ENCODE results near the gene FCN1. TPM values are rescaled to one million over a fixed set of nuclear protein-coding genes. Genes with fewer than 3 reads are reported as not detected.

Gene FCN1
- total RNA-seq, 4 donors from 2014 or later, result 0.10 to 2.3 (median 1.1) TPM; not detected in 1

- Histone ChIP-seq H3K4me3 (replicated peaks in 1 of 3) (no peak overlapping the region), H3K36me3 (no peaks in the 10 kb centered on the region), H3K9me3 (no peaks in the 10 kb centered on the region), H3K27ac (no peak overlapping the region), H3K4me1 (no peaks in the 10 kb centered on the region), H3K27me3 (no peaks in the 10 kb centered on the region)
- DNase-seq, result no peak
- 82% methylated on average over 5 to 9 of the region's 11 CpGs for WGBS, 2 donors
- intact Hi-C loops (cut with DNase I), result no loop called here
- TF ChIP-seq, protein P1, sequence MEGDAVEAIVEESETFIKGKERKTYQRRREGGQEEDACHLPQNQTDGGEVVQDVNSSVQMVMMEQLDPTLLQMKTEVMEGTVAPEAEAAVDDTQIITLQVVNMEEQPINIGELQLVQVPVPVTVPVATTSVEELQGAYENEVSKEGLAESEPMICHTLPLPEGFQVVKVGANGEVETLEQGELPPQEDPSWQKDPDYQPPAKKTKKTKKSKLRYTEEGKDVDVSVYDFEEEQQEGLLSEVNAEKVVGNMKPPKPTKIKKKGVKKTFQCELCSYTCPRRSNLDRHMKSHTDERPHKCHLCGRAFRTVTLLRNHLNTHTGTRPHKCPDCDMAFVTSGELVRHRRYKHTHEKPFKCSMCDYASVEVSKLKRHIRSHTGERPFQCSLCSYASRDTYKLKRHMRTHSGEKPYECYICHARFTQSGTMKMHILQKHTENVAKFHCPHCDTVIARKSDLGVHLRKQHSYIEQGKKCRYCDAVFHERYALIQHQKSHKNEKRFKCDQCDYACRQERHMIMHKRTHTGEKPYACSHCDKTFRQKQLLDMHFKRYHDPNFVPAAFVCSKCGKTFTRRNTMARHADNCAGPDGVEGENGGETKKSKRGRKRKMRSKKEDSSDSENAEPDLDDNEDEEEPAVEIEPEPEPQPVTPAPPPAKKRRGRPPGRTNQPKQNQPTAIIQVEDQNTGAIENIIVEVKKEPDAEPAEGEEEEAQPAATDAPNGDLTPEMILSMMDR (IDR thresholded peaks at IDR 0.05), result no peak
- no peak for TF ChIP-seq POLR2A (IDR thresholded peaks at IDR 0.05)
Observed at GRCh38 chr9:134937566-134938345, 20.0 kb upstream of the FCN1 start.

DNA sequence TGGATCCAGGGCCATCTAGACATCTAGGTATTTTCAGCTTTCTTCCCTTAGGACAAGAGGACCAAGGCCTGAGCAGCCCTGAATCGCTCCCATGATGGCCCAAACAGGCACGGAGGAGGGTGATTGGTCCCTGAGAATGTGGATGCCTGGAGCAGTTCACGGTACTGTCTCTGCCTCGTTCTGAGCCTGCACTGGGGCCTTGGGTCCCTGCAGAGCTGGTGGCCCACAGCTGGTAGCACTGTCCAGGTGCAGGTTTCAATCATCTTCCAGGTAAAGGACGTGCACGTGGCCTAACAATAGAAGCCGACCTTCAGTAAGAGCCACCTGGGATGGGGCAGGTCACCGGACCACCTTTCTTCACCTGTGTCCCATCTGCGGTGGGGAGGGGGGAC is 19.4 kb upstream of the FCN1 start:
- no peak overlapping the region for H3K4me3 ChIP-seq (replicated peaks in 1 of 3)
- H3K4me1 ChIP-seq, result no peaks in the 10 kb centered on the region
- no peak overlapping the region for H3K27ac ChIP-seq
- H3K27me3 ChIP-seq, result no peaks in the 10 kb centered on the region
- H3K9me3 ChIP-seq, result no peaks in the 10 kb centered on the region
- TF ChIP-seq POLR2A (IDR thresholded peaks at IDR 0.05), result no peak
- TF ChIP-seq, protein P1 (IDR thresholded peaks at IDR 0.05), result no peak
- DNase-seq, result no peak
- 84 to 85% methylated on average over 9 of the region's 9 CpGs for WGBS, 2 donors
- no peaks in the 10 kb centered on the region for H3K36me3 ChIP-seq
- intact Hi-C loops (cut with DNase I), result no loop called here

GRCh38 chr9:134936346-134937163 is 18.8 kb upstream of the FCN1 start:
- intact Hi-C loops (cut with DNase I), result no loop called here
- Histone ChIP-seq H3K36me3 (no peaks in the 10 kb centered on the region), H3K27me3 (no peaks in the 10 kb centered on the region), H3K9me3 (no peaks in the 10 kb centered on the region), H3K27ac (no peak overlapping the region), H3K4me3 (replicated peaks in 1 of 3) (no peak overlapping the region), H3K4me1 (no peaks in the 10 kb centered on the region)
- 79 to 87% methylated on average over 13 of the region's 13 CpGs for WGBS, 2 donors
- DNase-seq, result no peak
- TF ChIP-seq, protein P1 (IDR thresholded peaks at IDR 0.05), result no peak
- TF ChIP-seq POLR2A (IDR thresholded peaks at IDR 0.05), result no peak

DNA sequence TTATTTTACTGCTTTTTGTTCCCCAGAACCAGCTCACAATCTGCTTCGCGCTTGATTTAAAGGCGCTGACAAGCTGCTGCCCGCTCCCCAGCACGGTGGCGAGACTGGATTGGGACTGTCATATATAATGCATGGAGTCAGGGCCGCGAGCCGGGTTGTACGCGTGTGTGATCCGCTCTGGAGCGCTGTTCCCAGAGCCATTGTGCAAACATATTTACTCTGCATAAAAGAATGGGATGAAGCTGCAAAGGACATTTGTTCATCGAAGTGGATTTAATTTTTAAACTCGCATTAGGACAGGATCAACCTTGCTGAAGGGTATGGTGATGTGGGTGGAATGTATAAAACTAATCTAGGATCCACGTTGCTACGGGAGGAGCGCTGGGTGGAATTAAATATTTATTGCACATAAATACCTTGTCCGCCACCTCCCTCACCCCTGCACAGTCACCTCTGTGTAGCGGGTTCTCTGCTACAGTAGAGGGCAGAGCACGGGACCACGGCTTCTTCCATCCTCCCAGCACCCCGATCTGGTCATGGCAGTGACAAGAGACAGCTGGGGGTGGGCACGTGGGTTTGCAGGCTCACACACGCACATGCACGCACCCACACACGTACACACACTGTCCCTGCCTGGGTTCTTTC is 18.1 kb upstream of the FCN1 start:
- H3K4me3 ChIP-seq (replicated peaks in 1 of 3), result no peak overlapping the region
- no peaks in the 10 kb centered on the region for H3K27me3 ChIP-seq
- no peaks in the 10 kb centered on the region for H3K36me3 ChIP-seq
- 84 to 86% methylated on average over 27 of the region's 27 CpGs for WGBS, 2 donors
- no peak for DNase-seq
- intact Hi-C loops (cut with DNase I), result no loop called here
- TF ChIP-seq POLR2A (IDR thresholded peaks at IDR 0.05), result no peak
- TF ChIP-seq, protein P1 (IDR thresholded peaks at IDR 0.05), result no peak
- no peak overlapping the region for H3K27ac ChIP-seq
- no peaks in the 10 kb centered on the region for H3K4me1 ChIP-seq
- H3K9me3 ChIP-seq, result no peaks in the 10 kb centered on the region
